Neural progenitor cell (in vitro differentiated cells): ENCODE results near the gene TAS2R42.

Source experiments
- CTCF ChIP-seq: fragments of 200-600 bp; sonication (generic); IDR thresholded peaks from 2 replicates; pipeline ENCODE4 v1.5.1; 2017; ENCODE audit warnings: antibody characterized with exemption, mild to moderate bottlenecking
- EZH2 ChIP-seq: fragments of 200-600 bp; sonication (generic); IDR thresholded peaks from 2 replicates; pipeline ENCODE4 v1.6.1; 2017; ENCODE audit warnings: antibody characterized with exemption, mild to moderate bottlenecking, moderate library complexity

GRCh38 chr12:11227373-11227772 is 40.6 kb upstream of the TAS2R42 start:
- TF ChIP-seq CTCF (no peak), EZH2 (no peak)
